SU-DHL-6 (cell line): ENCODE measurements around the gene MLANA.

Experiments
- H2AFZ ChIP-seq: fragments of 200-600 bp; sonication (generic); 2 replicates; pipeline ENCODE4 v1.6.1; 2014; ENCODE audit warnings: low read depth, mild to moderate bottlenecking, moderate library complexity, mixed read lengths, antibody characterized with exemption, low read length; ENCODE audit not compliant: severe bottlenecking
- H3F3A ChIP-seq: fragments of 200-600 bp; shearing (Covaris generic); 2 replicates; pipeline ENCODE4 v1.6.0; 2016; ENCODE audit warnings: antibody characterized with exemption, mild to moderate bottlenecking; ENCODE audit not compliant: insufficient read depth
- H3K27ac ChIP-seq: fragments of 200-600 bp; sonication (generic); 2 replicates; pipeline ENCODE4 v1.5.1; 2016; ENCODE audit warnings: low read depth, mild to moderate bottlenecking, low read length, moderate library complexity, mixed read lengths
- H3K27me3 ChIP-seq: fragments of 200-600 bp; sonication (generic), shearing (Covaris generic); 2 replicates; pipeline ENCODE4 v1.6.0; 2014; ENCODE audit warnings: mild to moderate bottlenecking, low read length
- H3K36me3 ChIP-seq: fragments of 200-600 bp; sonication (generic); 2 replicates; pipeline ENCODE4 v1.6.1; 2014; ENCODE audit warnings: mild to moderate bottlenecking, low read length, mixed read lengths
- H3K4me2 ChIP-seq: fragments of 300-600, 200-600 bp; shearing (Covaris generic), sonication (generic); 2 replicates; pipeline ENCODE4 v1.6.0; 2014; ENCODE audit warnings: low read length, low read depth, mild to moderate bottlenecking; ENCODE audit not compliant: poor library complexity, severe bottlenecking
- H3K4me3 ChIP-seq: fragments of 200-600 bp; sonication (generic); 2 replicates; pipeline ENCODE4 v1.5.1; 2014; ENCODE audit warnings: antibody characterized with exemption, low read length, mild to moderate bottlenecking, mixed read lengths; ENCODE audit not compliant: insufficient read depth, poor library complexity, severe bottlenecking
- H3K79me2 ChIP-seq: fragments of 200-600 bp; sonication (generic); 2 replicates; pipeline ENCODE4 v1.6.1; 2014; ENCODE audit warnings: mild to moderate bottlenecking, low read length, moderate library complexity; ENCODE audit not compliant: insufficient read depth
- H3K9ac ChIP-seq: fragments of 200-600 bp; sonication (generic); 2 replicates; pipeline ENCODE4 v1.7.0; 2014; ENCODE audit warnings: mild to moderate bottlenecking, low read length
- H3K9me2 ChIP-seq: fragments of 200-600 bp; sonication (generic); replicated peaks from 2 replicates; pipeline ENCODE4 v1.6.1; 2014; ENCODE audit warnings: low read length; ENCODE audit not compliant: insufficient read depth
- H3K9me3 ChIP-seq: fragments of 200-600 bp; sonication (generic); 2 replicates; pipeline ENCODE4 v1.6.1; 2014; ENCODE audit warnings: low read length, mixed read lengths; ENCODE audit not compliant: insufficient read depth
- H4K20me1 ChIP-seq: fragments of 200-600 bp; sonication (generic); 2 replicates; pipeline ENCODE4 v1.6.1; 2014; ENCODE audit warnings: low read depth, mild to moderate bottlenecking, antibody characterized with exemption, low read length, moderate library complexity, mixed read lengths
- CTCF ChIP-seq: fragments of 200-600 bp; sonication (generic); IDR thresholded peaks from one replicate; pipeline ENCODE4 v1.5.1; 2017; ENCODE audit warnings: antibody characterized with exemption, mild to moderate bottlenecking, low read length, moderate library complexity; ENCODE audit not compliant: insufficient read depth, poor library complexity, severe bottlenecking
- EZH2phosphoT487 ChIP-seq: fragments of 200-600 bp; sonication (generic), shearing (Covaris generic); conservative IDR thresholded peaks from 2 replicates; pipeline ENCODE4 v1.6.1; 2018; ENCODE audit warnings: mild to moderate bottlenecking, antibody characterized with exemption, low read length, moderate library complexity, mixed read lengths

The MLANA gene

GRCh38 chr9:5931657-5932056 is 41.0 kb downstream of the MLANA start:
- Histone ChIP-seq H2AFZ (no peak overlapping the region), H3K36me3 (peaks cover 3% of the 10 kb centered on the region; the same call in 1 of the 2 replicates), H3K9me3 (no peaks in the 10 kb centered on the region), H3K4me2 (no peak overlapping the region), H3K79me2 (no peaks in the 10 kb centered on the region), H3K27ac (no peak overlapping the region), H3K4me3 (no peak overlapping the region), H3K27me3 (no peaks in the 10 kb centered on the region), H3K9ac (no peak overlapping the region), H3F3A (no peaks in the 10 kb centered on the region), H4K20me1 (no peaks in the 10 kb centered on the region), H3K9me2 (no peaks in the 10 kb centered on the region)
- no peak for TF ChIP-seq EZH2phosphoT487
- no peak for TF ChIP-seq CTCF

GRCh38 chr9:5938449-5938848 is 47.8 kb downstream of the MLANA start:
- no peaks in the 10 kb centered on the region for H3K9me2 ChIP-seq
- TF ChIP-seq CTCF (no peak), EZH2phosphoT487 (no peak)
- H3K4me3 ChIP-seq: no peak overlapping the region
- no peaks in the 10 kb centered on the region for H3K9me3 ChIP-seq
- H3K9ac ChIP-seq: no peak overlapping the region
- H4K20me1 ChIP-seq: no peaks in the 10 kb centered on the region
- H3K36me3 ChIP-seq: peaks cover 3% of the 10 kb centered on the region; the same call in 1 of the 2 replicates
- H3K27me3 ChIP-seq: no peaks in the 10 kb centered on the region
- no peak overlapping the region for H3K27ac ChIP-seq
- no peak overlapping the region for H3K4me2 ChIP-seq
- no peaks in the 10 kb centered on the region for H3K79me2 ChIP-seq
- no peak overlapping the region for H2AFZ ChIP-seq
- no peaks in the 10 kb centered on the region for H3F3A ChIP-seq

- H3K27me3 ChIP-seq: no peaks in the 10 kb centered on the region
- no peaks in the 10 kb centered on the region for H3K79me2 ChIP-seq
- H3K27ac ChIP-seq: no peak overlapping the region
- no peaks in the 10 kb centered on the region for H3K9me3 ChIP-seq
- H3K36me3 ChIP-seq: no peaks in the 10 kb centered on the region
- no peak overlapping the region for H3K4me2 ChIP-seq
- no peaks in the 10 kb centered on the region for H3K9me2 ChIP-seq
- H3K4me3 ChIP-seq: no peak overlapping the region
- H2AFZ ChIP-seq: no peak overlapping the region
- no peaks in the 10 kb centered on the region for H4K20me1 ChIP-seq
- TF ChIP-seq CTCF: no peak
- TF ChIP-seq EZH2phosphoT487: no peak
- no peaks in the 10 kb centered on the region for H3F3A ChIP-seq
- no peak overlapping the region for H3K9ac ChIP-seq
Measured at GRCh38 chr9:5939530-5939929, 48.8 kb downstream of the MLANA start.
